HG03064 (cell line): ENCODE measurements around the gene RPS8.
"Not testable (repeated sequence)": the region's sequence is repeated elsewhere in the genome, so short reads cannot be mapped to it uniquely, and the experiment has no call there.

Source experiments
- ATAC-seq: cut with Tn5 transposase; IDR thresholded peaks from one replicate; pipeline ENCODE4 v1.9.1; 2021; ENCODE audit warnings: low read depth; ENCODE audit not compliant: unreplicated experiment

RPS8 gene

GRCh38 chr1:44775078-44775929, at the start of gene RPS8:
Gene RPS8, plus strand, starts transcription at chr1:44775540. Its CDS starts 57 bp downstream, at chr1:44775597.
- ATAC-seq: peak; percentile 68

- ATAC-seq: peak; percentile 72
These were observed 44.4 kb upstream of the RPS8 start, which contains the start of gene RNU5D-1 for GRCh38 chr1:44730741-44731512. Gene RNU5D-1, minus strand, starts transcription at chr1:44731170.

DNA sequence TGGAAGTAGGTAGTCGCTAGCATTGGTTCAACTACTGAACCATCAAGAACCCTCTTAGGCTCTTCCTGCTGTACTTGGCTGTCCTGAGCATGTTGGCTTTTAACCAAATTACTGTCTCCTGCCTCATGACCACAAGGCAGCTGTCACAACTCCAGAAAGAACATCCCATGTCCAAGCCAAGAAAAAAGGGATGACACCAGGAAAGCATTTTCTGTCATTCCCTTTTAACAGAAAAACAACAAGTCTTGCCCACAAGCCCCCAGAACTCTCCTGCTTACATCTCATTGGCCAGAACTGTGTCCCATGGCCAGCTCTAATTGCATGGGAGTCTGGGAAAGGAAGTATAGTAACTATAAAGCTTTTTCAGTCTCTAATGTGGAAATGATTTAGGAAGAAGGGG, 42.0 kb upstream of the RPS8 start:
- no peak for ATAC-seq

DNA sequence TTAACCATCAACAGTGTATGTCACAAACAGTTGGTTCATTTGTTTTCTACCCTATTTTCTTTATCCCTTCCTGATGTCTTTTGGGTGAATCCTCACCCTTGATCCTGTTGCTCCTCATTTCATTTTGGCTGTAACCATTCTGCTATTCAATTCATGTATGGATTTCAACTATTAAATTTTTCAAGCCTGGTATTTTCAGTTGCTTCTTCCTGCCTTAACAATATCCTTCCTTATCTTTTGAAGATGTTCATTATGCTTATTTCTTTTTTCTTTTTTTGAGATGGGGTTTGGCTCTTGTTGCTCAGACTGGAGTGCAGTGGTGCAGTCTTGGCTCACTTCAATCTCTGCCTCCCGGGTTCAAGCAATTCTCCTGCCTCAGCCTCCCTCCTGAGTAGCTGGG, 41.6 kb upstream of the RPS8 start:
- ATAC-seq: no peak

DNA sequence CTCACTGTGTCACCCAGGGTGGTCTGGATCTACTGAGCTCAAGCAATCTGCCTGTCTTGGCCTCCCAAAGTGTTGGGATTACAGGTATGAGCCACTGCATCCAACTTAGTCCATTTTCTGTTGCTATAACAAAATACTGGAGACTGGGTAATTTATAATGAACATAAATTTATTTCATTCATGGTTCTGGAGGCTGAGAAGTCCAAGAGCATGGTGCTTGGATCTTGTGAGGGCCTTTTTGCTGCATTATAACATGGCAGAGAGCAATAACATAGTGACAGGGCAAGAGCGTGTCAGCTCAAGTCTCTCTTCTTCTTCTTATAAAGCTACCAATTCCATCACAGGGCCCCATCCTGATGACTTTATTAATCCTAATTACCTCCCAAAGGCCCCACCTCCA, 39.3 kb upstream of the RPS8 start:
- ATAC-seq: no peak

GRCh38 chr1:44738953-44739306, 36.4 kb upstream of the RPS8 start:
- ATAC-seq: not testable (repeated sequence)

DNA sequence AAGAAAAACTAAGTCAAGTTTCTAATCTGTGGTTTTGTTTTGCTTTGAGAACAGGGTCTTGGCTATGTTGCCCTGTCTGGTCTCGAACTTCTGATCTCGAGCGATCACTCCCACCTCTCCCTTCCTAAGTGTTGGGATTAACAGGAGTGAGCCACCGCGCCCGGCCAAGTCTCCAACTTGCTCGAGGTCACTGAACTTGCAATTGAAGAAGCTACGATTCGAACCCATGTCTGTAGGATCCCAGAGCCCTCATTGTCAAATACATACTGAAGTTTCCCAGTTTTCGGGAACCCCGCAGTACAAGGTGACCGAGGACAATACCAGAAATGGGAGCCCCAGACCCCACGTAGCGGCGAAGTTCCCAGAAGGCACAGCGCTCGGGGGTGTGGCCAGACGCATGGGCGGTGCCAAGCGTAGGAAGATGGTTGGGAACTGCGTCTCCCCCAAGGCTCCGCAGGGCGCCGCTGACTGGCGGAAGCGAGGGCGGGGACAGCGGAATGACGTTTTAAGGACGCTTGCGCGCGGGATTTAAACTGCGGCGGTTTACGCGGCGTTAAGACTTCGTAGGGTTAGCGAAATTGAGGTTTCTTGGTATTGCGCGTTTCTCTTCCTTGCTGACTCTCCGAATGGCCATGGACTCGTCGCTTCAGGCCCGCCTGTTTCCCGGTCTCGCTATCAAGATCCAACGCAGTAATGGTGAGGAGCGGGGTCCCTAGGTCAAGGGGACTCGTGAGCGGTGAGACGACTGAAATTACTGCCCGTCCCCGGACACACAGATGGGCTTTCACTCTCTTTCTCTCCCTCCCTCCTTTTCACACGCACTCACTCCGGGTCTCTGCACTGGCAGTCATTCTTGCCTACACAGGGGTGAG, 35.8 kb upstream of the RPS8 start, which contains the start of gene KIF2C:
KIF2C (plus strand) TSS at position 531 of the 872 bp plus-strand sequence; CDS start at position 627, 96 bp downstream.
- ATAC-seq: peak; percentile 92

DNA sequence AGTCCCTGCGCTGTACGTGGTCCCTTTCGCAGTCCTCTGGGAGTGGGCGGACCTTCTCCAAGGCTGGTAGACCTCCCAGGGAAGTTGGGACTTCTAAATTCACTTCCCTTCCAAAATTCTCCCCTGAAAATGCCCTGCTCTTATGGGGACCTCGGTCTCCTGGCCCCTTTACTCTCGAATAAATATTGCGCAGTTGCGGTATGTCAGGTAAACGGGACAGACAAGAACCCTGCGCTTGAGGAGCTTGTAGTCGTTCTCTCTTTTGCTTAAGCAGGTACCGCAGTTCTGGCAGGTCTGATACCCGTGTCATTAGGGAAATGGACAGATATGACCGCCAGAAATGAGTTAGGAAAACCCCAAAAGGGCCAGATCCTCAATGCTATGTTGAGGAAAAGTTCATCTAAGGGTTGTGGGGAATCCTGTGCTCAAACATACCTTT, 35.1 kb upstream of the RPS8 start:
- ATAC-seq: no peak

GRCh38 chr1:44743211-44743610, 32.1 kb upstream of the RPS8 start:
- ATAC-seq: no peak

DNA sequence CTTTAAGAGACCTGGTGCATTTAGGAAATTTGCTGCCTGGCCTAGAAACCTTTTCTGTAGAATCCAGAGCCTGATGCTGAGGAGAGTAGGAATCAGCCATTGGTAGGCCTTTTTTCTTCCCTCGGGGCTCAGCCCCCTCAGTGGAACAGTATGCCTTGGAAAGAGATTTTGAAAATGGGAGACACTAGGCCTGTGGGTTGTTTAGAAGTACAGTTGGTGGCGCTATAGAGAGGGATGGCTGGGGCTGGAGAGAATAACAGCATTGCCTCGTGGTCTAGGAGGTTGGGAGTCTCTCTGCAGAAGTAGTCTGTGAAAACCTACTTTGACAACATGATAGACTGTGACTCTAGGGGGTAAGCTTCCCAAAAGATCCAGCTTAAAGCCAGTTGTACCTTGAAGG, 27.5 kb upstream of the RPS8 start:
- ATAC-seq: no peak

DNA sequence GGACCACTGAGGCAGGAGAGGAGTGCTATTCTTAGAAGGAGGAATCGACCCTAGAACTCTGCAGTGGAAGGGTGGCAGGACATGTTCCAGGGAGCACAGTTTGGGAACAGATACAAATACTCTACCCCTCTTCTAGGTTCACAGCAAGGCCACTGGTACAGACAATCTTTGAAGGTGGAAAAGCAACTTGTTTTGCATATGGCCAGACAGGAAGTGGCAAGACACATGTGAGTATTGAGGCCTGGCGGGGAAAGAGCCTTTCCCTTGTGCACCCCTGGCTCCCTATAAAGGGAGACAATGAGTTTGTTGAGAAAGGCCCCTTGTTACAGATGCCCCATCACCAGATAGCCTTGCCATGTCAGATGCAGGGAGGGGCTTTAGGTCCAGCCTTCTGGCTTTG, 17.9 kb upstream of the RPS8 start:
- no peak for ATAC-seq

GRCh38 chr1:44759077-44759476, 16.3 kb upstream of the RPS8 start:
- no peak for ATAC-seq

- ATAC-seq: no peak
These were observed 14.5 kb upstream of the RPS8 start for GRCh38 chr1:44760876-44761275.

GRCh38 chr1:44766421-44766820, 8.9 kb upstream of the RPS8 start:
- not testable (repeated sequence) for ATAC-seq

DNA sequence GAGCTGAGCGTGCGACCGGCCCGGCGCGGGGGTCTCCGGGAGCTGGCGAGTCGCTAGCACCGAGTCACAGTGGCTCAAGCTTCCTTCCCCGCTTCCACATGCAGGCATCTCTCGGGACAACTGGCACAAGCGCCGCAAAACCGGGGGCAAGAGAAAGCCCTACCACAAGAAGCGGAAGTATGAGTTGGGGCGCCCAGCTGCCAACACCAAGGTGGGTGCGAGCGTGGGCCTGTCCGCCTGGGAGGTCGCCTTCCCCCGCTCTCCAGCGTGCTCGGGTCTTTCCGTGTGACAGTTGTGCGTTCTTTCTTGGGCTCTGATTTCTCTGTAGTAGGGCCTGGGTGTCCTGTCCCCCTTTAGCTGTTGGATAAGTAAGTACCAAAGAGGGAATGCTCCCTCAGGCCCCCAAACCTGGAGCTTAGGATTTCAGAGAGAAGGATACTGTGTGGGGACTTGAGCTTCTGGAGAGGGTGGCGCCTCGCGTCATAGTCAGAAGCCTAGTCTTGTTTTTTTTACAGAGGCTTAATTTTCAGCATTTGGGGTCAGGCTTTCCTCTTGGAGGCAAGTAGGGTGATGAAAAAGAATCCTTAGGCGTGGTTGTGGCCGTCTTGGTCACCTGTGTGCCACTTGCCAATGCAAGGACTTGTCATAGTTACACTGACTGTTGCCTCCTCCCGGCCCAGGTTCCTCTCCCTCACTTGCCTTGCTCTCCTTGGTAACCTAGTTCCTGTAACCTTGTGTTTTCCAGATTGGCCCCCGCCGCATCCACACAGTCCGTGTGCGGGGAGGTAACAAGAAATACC, 790 bp downstream of the RPS8 start:
- ATAC-seq: peak; percentile 25

DNA sequence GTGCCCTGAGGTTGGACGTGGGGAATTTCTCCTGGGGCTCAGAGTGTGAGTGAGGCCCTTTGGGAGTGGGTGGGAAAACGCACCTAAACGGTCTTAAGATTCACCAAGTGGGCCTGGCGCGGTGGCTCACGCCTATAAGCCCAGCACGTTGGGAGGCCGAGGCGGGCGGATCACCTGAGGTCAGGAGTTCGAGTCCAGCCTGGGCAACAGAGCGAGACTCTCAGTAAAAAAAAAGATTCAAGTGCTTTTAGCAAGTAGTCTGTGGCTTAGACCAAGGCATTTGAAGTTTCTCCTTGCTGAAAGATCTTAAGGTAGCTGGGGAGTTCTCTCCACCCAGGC, 1.4 kb downstream of the RPS8 start:
- no peak for ATAC-seq

DNA sequence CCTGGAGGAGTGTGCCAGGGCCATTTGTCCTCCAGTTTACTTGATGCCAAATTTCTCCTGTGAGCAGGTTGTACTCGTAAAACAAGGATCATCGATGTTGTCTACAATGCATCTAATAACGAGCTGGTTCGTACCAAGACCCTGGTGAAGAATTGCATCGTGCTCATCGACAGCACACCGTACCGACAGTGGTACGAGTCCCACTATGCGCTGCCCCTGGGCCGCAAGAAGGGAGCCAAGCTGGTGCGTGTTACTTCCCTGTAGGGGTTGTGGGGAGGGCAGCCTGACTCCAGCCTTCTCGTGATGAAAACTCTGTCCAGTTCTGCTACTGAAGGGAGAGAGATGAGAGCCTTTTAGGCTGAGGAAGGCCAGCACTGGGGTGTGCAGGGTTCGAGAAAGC, 2.2 kb downstream of the RPS8 start:
- ATAC-seq: no peak

DNA sequence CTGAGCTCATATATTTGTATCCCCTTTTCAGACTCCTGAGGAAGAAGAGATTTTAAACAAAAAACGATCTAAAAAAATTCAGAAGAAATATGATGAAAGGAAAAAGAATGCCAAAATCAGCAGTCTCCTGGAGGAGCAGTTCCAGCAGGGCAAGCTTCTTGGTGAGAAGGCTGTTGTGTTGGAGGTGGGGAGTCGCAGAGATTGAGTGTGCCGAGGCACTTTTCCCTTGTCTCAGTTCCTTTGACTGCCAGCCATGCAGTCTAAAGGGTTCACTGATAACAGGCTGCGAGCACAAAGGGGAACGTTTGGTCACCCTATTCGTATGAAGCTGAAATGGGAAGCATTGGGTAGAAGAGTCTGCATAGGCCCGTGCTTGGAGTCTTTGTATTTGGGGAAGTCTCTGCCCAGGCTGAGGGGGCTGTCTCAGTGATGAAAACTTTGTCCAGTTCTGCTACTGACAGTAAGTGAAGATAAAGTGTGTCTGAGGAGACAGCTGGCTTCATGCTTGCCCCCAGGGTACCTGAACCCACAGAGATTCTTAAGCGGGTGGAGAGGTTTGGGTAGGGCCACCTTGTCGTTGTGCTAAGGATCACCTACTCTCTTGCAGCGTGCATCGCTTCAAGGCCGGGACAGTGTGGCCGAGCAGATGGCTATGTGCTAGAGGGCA, 2.8 kb downstream of the RPS8 start:
- no peak for ATAC-seq
